Neutrophil (primary cell): ENCODE results near the gene IRX4.

Experiments
- H3K27ac ChIP-seq: fragments of 200-600 bp; sonication (generic); 2 replicates; pipeline ENCODE4 v1.5.1; 2016; ENCODE audit warnings: mild to moderate bottlenecking, moderate library complexity
- H3K27me3 ChIP-seq: fragments of 200-600 bp; sonication (generic); 2 replicates; pipeline ENCODE4 v1.6.0; 2016; ENCODE audit warnings: mild to moderate bottlenecking
- H3K36me3 ChIP-seq: fragments of 200-600 bp; sonication (generic); 2 replicates; pipeline ENCODE4 v1.5.1; 2017
- H3K4me1 ChIP-seq, 2 experiments: fragments of 200-600 bp in 1 of 2; sonication (generic) in 1 of 2; 1 replicate in 1 of 2; 2 replicates in 1 of 2; pipeline versions ENCODE4 v1.5.1 to v1.6.1; 2013 to 2016; ENCODE audit warnings: low read depth in 1 of 2, low read length in 1 of 2, mild to moderate bottlenecking in 1 of 2, moderate library complexity in 1 of 2; ENCODE audit not compliant: control insufficient read depth in 1 of 2, insufficient read depth in 1 of 2
- H3K4me3 ChIP-seq, 2 experiments: fragments of 200-600 bp in 1 of 2; sonication (generic) in 1 of 2; 1 replicate in 1 of 2; 2 replicates in 1 of 2; pipeline ENCODE4 v1.5.1; 2013 to 2016; ENCODE audit warnings: low read depth in 1 of 2, low read length in 1 of 2, mild to moderate bottlenecking in 1 of 2, moderate library complexity in 1 of 2
- H3K9me3 ChIP-seq: fragments of 200-600 bp; sonication (generic); 2 replicates; pipeline ENCODE4 v1.5.1; 2016
- TF ChIP-seq, protein P1 (sequence below): fragments of 200-600 bp; sonication (generic); IDR thresholded peaks from 2 replicates; pipeline ENCODE4 v1.5.1; 2016; ENCODE audit warnings: antibody characterized with exemption

Gene IRX4

DNA sequence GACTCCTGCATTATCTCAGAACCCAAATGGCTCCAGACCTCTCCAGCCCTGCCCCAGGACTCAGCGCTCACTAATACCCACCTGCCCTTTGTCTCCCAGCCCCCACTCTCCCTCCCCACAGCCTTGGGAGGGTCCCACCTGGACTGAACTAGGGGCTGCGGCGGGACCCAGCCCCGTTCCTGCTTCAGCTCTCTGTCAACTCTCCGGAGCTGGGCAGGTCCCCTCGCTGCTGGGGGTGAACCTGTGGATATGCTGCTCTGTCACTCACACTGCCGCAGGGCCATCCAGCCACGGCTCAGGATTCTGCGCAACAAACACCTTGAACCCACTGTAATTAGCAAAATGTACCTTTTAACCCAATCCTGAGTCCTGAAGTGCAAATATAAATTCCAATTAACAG is 44.7 kb downstream of the IRX4 start:
- no peaks in the 10 kb centered on the region for H3K9me3 ChIP-seq
- no peak overlapping the region for H3K27ac ChIP-seq
- peaks cover 77% of the 10 kb centered on the region for H3K27me3 ChIP-seq
- TF ChIP-seq, protein P1, sequence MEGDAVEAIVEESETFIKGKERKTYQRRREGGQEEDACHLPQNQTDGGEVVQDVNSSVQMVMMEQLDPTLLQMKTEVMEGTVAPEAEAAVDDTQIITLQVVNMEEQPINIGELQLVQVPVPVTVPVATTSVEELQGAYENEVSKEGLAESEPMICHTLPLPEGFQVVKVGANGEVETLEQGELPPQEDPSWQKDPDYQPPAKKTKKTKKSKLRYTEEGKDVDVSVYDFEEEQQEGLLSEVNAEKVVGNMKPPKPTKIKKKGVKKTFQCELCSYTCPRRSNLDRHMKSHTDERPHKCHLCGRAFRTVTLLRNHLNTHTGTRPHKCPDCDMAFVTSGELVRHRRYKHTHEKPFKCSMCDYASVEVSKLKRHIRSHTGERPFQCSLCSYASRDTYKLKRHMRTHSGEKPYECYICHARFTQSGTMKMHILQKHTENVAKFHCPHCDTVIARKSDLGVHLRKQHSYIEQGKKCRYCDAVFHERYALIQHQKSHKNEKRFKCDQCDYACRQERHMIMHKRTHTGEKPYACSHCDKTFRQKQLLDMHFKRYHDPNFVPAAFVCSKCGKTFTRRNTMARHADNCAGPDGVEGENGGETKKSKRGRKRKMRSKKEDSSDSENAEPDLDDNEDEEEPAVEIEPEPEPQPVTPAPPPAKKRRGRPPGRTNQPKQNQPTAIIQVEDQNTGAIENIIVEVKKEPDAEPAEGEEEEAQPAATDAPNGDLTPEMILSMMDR, result no peak
- H3K4me3 ChIP-seq, result no peak overlapping the region
- H3K4me1 ChIP-seq, result no peaks in the 10 kb centered on the region
- H3K36me3 ChIP-seq, result no peaks in the 10 kb centered on the region

DNA sequence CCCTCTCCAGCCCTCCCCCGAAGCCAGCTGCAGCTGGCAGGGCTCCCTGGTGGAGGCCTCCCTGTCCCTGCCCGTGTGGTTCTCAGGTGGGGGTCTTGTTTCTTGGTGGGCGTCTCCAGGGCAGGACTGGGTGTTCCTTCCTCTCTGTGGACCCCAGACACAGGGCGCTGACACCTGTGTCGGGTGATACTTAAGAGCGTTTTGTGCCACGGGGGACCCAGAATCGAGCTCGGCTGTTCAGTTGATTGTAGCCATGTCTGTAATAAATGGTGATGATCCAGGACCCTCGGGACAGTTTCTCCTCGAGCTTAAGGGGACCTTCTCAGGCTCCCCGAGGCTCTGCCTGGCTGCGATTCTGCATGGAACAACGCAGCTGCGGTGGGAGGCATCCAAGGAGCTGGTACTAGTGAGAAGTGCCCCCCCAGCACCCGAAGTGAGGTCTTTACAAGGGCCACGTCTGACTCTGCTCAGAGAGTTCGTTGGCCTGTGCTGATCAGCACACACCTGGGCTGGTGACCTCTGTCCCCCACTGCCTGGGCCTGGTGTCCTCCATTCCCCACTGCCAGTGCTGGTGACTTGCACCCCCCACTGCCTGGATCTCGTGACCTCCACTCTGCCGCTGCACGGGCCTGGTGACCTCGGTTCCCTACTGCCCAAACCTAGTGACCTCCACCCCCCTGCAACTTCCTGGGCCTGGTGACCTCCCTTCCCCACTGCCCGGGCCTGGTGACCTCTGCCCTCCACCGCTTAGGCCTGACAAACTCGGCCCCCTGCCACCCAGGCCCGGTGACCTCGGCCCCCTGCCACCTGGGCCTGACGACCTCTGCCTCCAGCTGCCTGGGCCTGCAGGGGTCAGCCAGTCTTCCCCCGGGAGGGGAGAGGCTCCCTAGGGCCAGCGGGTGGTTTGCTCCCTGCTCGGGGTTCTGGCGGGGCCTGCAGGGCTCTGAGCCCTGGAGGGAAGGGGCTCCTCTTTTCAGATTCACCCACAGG is 45.5 kb downstream of the IRX4 start:
- H3K9me3 ChIP-seq, result no peaks in the 10 kb centered on the region
- TF ChIP-seq, protein P1, result no peak
- peaks cover 82% of the 10 kb centered on the region for H3K27me3 ChIP-seq
- no peaks in the 10 kb centered on the region for H3K4me1 ChIP-seq
- H3K4me3 ChIP-seq, result no peak overlapping the region
- no peaks in the 10 kb centered on the region for H3K36me3 ChIP-seq
- H3K27ac ChIP-seq, result no peak overlapping the region

DNA sequence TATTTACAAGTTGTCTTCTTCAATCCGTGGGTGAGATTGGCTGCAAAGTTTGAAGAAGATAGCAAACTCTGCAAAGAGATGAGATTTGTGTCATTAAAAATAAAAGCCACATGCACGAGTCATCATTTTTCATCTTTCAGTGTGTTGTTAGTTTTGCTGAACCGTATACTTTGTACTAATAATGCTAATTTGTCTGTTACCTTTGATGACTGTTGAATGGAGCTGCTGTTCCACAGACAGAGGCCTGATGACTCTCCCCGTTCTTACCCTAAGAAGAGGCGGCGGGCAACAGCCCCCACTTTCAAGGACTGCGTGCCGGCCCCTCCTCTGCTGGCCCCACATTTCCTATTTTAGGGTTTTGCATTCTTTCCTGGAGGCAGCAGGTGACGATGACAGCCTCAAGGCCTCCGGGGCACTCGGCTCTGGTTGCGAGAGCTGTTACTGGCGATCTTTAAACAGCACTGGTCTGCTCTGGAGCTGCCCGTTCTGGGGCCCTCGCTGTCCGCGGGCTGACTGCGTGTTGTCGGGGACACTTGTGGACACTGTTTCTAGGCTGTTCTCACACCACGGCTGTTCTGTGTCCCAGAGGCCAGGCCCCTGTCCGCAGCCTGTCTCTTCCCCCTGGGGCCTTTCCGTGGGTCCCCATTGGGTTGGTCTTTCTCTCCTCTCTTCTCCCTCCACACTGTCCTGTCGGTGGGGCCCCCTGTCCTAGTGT is 46.4 kb downstream of the IRX4 start:
- Histone ChIP-seq H3K9me3 (no peaks in the 10 kb centered on the region), H3K27ac (no peak overlapping the region), H3K4me3 (no peak overlapping the region), H3K27me3 (peaks cover 82% of the 10 kb centered on the region), H3K4me1 (no peaks in the 10 kb centered on the region), H3K36me3 (no peaks in the 10 kb centered on the region)
- TF ChIP-seq, protein P1, result no peak

DNA sequence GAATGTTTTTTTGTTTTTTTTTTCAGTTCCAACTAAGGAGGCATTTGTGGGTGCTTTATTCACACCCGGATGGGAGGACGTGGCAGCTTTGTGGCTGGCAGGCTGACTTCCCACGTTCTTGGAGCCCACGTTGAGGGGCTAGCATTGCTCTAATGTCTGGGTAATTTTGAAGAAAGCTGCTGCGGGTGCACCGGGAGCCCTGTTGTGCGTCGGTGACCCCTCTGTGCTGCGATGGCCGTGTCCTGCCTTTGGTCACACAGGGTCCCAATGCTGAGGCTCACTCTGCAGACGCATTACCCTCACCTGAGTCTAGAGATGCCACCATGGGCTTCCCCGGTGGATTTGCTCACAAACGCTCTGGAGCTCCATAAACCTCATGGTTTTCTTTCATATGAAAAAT is 47.3 kb downstream of the IRX4 start:
- H3K4me1 ChIP-seq, result no peaks in the 10 kb centered on the region
- no peaks in the 10 kb centered on the region for H3K9me3 ChIP-seq
- peaks cover 77% of the 10 kb centered on the region for H3K27me3 ChIP-seq
- TF ChIP-seq, protein P1, result no peak
- no peak overlapping the region for H3K4me3 ChIP-seq
- no peak overlapping the region for H3K27ac ChIP-seq
- no peaks in the 10 kb centered on the region for H3K36me3 ChIP-seq

DNA sequence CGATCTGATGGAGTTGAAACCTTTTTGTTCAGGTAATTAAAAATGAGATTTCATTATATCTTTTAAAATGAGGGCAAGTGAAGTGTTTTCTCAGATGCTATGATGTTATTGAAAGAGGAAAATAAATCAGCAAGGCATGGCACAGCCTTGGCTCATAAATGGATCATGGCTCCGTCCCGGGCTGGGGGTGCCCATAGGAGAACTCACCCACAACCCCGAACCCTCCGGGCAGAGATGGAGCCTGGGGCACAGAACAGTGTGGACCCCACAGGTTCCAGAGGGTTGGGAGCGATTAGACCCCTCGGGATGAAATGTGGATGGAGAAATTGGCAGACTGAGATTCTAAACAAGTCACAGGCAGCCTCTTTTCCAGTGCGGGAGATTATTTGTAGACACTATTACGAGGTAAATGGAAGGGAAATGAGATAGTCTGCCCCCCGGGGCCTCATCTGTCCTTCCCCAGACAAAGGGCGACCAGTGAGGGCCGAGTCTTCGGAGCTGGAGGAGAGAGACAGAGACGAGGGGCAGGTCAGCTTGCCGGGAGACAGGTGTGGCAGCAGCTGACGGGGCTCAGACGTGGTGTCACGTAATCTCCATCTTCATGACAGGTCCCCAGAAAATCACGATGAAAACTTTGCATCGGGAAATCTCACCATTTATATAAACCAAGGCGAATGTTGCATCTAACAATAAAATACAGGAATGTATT is 47.9 kb downstream of the IRX4 start:
- H3K36me3 ChIP-seq, result no peaks in the 10 kb centered on the region
- peaks cover 72% of the 10 kb centered on the region for H3K27me3 ChIP-seq
- no peak overlapping the region for H3K27ac ChIP-seq
- TF ChIP-seq, protein P1, result no peak
- H3K4me3 ChIP-seq, result no peak overlapping the region
- no peaks in the 10 kb centered on the region for H3K4me1 ChIP-seq
- no peaks in the 10 kb centered on the region for H3K9me3 ChIP-seq
